ENCODE measurements around the gene SNRNP70.
"Not testable (repeated sequence)": the region's sequence is repeated elsewhere in the genome, so short reads cannot be mapped to it uniquely, and the experiment has no call there.

SNRNP70 gene

DNA sequence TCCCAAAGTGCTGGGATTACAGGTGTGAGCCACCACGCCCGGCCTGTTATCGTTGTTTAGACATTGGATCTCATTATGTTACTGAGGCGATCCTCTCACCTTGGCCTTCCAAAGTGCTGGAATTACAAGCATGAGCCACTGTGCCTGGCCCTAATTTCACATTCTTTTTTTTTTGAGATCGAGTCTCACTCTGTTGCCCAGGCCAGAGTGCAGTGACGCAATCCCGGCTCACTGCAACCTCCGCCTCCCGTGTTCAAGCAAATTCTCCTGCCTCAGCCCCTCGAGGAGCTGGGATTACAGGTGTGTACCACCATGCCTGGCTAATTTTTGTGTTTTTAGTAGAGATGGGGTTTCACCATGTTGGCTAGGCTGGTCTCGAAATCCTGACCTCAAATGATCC, 38.0 kb downstream of the SNRNP70 start:
- not testable (repeated sequence) for H3K4me3 ChIP-seq (ENCODE audit: low read length); H3K4me1 ChIP-seq (ENCODE audit: insufficient read depth, low read length); H3K9me3 ChIP-seq (ENCODE audit: low read length); H3K36me3 ChIP-seq (ENCODE audit: insufficient read depth, low read length); H2AFZ ChIP-seq (ENCODE audit: low read depth, low read length)
- peaks cover 13% of the 10 kb centered on the region for H3K27me3 ChIP-seq (ENCODE audit: insufficient read depth, low read length)

DNA sequence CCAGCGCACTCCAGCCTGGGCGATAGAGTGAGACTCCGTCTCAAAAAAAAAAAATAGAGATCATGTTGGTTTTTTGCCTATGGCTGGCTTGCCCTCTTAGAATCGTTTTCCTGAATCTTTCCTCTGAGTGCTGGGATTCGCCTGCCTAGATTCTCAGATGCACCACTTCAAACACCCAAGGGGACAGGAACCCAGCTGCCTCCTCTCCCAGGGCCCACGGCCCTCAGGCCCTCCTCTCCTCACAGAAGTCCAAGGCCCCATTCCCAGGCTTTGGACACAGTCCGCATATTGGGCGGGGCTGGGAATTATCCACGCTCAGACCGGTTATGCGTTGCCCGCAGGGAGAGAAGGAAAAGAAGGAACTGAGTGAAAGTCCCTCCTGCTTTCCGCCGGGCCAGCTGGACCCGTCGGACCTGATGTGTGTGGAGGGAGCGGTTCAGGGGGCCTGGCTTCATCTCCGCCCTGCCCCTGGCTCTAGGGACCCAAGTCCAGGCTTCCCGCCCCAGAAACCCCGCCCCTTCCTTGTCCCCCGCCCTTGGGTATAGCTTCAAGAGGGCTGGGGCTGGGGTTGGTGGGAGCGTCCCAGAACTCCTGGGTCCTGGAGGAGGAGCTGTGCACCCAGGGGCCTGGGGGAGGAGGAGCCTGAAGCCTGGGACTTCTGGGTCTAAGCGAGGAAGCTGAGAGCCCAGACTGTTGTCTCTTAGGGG, 39.9 kb downstream of the SNRNP70 start:
- peaks cover 9% of the 10 kb centered on the region for H3K27me3 ChIP-seq (ENCODE audit: insufficient read depth, low read length)
- H3K4me1 ChIP-seq (ENCODE audit: insufficient read depth, low read length) = peaks cover 7% of the 10 kb centered on the region
- peaks cover 2% of the 10 kb centered on the region for H3K9me3 ChIP-seq (ENCODE audit: low read length)
- no peak overlapping the region for H2AFZ ChIP-seq (ENCODE audit: low read depth, low read length)
- no peak overlapping the region for H3K4me3 ChIP-seq (ENCODE audit: low read length)
- no peaks in the 10 kb centered on the region for H3K36me3 ChIP-seq (ENCODE audit: insufficient read depth, low read length)

DNA sequence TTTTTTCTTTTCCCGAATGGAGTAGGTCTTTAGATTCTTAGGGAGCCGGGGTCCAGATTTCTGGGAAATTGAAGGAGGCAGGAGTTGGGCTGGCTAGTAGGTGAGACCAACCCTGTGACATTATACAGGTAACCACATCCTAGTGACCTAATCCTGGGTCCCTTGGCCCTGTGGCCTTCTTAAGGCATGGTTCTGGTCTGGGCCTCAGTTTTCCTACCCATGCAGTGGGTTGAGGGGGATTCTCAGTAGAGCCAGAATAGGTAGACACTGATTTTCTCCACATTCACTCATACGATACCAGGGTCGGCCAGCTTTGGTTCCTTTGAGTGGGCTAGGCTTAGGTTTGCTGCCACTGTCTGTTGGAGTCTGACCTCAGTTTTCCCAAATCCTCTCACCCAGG, 41.3 kb downstream of the SNRNP70 start:
- no peaks in the 10 kb centered on the region for H3K36me3 ChIP-seq (ENCODE audit: insufficient read depth, low read length)
- H3K9me3 ChIP-seq (ENCODE audit: low read length) = peaks cover 2% of the 10 kb centered on the region

DNA sequence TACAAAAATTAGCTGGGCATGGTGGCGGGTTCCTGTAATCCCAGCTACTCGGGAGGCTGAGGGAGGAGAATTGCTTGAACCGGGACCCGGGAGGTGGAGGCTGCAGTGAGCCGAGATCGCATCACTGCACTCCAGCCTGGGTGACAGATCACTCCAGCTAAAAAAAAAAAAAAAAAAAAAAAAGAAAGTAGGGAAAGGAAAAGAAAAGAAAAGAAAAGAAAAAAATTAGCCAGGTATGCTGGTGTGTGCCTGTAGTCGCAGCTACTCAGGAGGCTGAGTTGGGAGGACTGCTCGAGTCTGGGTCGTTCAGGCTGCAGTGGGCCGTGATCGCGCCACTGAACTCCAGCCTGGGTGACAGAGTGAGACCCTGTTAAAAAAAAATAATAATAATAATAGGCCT, 42.0 kb downstream of the SNRNP70 start:
- peak overlapping the region; percentile 3 for H3K4me3 ChIP-seq (ENCODE audit: low read length)
- H3K9me3 ChIP-seq (ENCODE audit: low read length); H3K4me1 ChIP-seq (ENCODE audit: insufficient read depth, low read length); H3K27me3 ChIP-seq (ENCODE audit: insufficient read depth, low read length); H3K36me3 ChIP-seq (ENCODE audit: insufficient read depth, low read length); H2AFZ ChIP-seq (ENCODE audit: low read depth, low read length): not testable (repeated sequence)

More for the DNA sequence above, 41.3 kb downstream of the SNRNP70 start:
- H3K4me3 ChIP-seq (ENCODE audit: low read length) = no peak overlapping the region
- H2AFZ ChIP-seq (ENCODE audit: low read depth, low read length) = no peak overlapping the region
- H3K27me3 ChIP-seq (ENCODE audit: insufficient read depth, low read length) = no peaks in the 10 kb centered on the region
- peaks cover 7% of the 10 kb centered on the region for H3K4me1 ChIP-seq (ENCODE audit: insufficient read depth, low read length)

DNA sequence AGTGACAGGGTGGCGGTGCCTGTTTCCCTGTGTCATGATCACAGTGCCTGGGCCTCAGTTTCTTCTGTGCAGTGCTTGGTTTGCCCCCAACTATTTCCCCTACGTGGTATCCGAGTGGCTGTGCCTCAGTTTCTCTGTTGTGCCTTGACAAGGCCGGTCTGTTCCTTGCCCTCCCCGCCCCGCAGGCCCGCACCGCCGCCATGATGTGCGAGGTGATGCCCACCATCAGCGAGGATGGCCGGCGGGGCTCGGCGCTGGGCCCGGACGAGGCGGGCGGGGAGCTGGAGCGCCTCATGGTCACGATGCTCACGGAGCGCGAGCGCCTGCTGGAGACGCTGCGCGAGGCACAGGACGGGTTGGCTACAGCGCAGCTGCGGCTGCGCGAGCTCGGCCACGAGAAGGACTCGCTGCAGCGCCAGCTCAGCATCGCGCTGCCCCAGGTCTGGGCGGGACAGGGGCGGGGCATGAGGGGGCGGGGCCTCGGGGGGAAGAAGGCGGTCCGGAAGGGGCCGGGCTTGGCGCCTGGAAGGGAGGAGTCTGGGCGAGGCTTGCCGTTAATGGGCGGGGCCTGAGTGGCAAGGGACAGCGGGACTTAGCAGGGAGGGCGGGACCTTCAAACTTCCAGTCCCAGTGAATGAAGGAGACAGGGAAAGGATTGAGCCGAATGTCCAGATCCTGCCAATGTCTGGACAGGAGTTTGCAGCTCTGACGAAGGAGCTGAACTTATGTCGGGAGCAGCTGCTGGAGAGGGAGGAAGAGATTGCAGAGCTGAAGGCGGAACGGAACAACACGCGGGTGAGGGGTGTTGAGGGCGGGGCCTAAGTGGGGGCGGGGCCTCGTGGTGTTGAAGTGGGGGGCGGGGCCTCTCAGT, 42.7 kb downstream of the SNRNP70 start:
- peaks cover 2% of the 10 kb centered on the region for H3K9me3 ChIP-seq (ENCODE audit: low read length)
- H3K36me3 ChIP-seq (ENCODE audit: insufficient read depth, low read length) = no peaks in the 10 kb centered on the region
- peak overlapping the region; percentile 4 for H2AFZ ChIP-seq (ENCODE audit: low read depth, low read length)
- H3K4me3 ChIP-seq (ENCODE audit: low read length) = peak overlapping the region; percentile 55
- peaks cover 7% of the 10 kb centered on the region for H3K4me1 ChIP-seq (ENCODE audit: insufficient read depth, low read length)
- no peaks in the 10 kb centered on the region for H3K27me3 ChIP-seq (ENCODE audit: insufficient read depth, low read length)

DNA sequence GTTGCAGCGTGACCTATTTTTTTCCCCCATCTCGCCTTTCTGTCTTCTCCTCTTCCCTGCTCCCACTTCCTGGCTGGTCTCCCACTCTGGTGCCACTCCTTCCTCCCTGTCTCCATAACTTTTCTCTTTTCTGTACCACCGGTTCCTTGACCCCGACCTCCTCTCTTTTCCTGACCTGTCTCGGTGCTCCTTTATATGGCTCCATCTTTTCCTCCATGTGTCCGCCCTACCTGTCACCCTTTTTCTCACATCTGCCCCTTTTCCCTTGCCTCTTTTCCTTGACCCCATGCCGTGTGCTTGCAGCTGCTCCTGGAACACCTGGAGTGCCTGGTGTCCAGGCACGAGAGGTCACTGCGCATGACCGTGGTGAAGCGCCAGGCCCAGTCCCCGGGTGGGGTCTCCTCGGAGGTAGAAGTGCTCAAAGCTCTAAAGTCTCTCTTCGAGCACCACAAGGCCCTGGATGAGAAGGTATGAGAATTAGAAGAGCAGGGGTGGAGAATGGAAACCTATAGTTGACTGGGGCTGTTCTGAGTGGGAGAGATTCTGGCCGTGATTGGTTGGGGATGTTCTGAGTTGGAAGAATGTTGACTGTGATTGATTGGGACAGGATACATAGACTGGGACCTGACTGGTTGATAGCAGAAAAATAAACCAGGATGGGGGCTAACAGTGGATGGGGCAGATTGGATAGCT, 43.4 kb downstream of the SNRNP70 start:
- H2AFZ ChIP-seq (ENCODE audit: low read depth, low read length) = peak overlapping the region; percentile 4
- peaks cover 2% of the 10 kb centered on the region for H3K9me3 ChIP-seq (ENCODE audit: low read length)
- H3K27me3 ChIP-seq (ENCODE audit: insufficient read depth, low read length) = no peaks in the 10 kb centered on the region
- H3K36me3 ChIP-seq (ENCODE audit: insufficient read depth, low read length) = no peaks in the 10 kb centered on the region
- peaks cover 7% of the 10 kb centered on the region for H3K4me1 ChIP-seq (ENCODE audit: insufficient read depth, low read length)
- H3K4me3 ChIP-seq (ENCODE audit: low read length) = peak overlapping the region; percentile 55

DNA sequence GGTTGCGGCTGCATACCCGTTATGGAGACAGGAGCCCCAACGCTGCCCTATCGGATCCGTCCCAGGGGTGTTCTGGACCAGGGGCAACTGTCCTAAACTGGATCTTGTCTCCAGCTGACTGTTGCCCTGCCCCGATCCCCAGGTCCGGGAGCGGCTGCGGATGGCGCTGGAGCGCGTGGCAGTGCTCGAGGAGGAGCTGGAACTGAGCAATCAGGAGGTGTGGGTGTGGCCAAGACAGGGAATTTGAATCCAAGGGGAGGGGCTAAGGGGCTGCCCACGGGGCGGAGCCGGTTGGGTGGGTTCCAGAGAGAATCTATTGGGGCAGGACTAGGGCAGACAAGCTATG, 44.0 kb downstream of the SNRNP70 start:
- peaks cover 7% of the 10 kb centered on the region for H3K4me1 ChIP-seq (ENCODE audit: insufficient read depth, low read length)
- H2AFZ ChIP-seq (ENCODE audit: low read depth, low read length) = no peak overlapping the region
- peaks cover 2% of the 10 kb centered on the region for H3K9me3 ChIP-seq (ENCODE audit: low read length)
- H3K4me3 ChIP-seq (ENCODE audit: low read length) = no peak overlapping the region
- H3K27me3 ChIP-seq (ENCODE audit: insufficient read depth, low read length) = no peaks in the 10 kb centered on the region
- H3K36me3 ChIP-seq (ENCODE audit: insufficient read depth, low read length) = peaks cover 4% of the 10 kb centered on the region

DNA sequence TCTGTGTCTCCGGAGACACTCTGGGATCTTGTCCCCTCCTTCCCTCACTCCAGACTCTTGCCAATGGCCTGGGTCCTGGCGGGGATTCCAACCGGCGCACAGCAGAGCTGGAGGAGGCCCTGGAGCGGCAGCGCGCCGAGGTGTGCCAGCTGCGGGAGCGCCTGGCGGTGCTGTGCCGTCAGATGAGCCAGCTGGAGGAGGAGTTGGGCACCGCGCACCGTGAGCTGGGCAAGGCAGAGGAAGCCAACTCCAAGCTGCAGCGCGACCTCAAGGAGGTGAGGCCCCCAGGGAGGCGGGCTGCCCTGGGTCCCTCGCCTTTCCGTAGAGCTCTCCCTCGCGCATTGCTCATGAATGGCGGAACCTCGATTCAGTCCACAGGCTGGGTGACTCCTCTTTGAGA, 45.1 kb downstream of the SNRNP70 start:
- Histone ChIP-seq H3K27me3 (ENCODE audit: insufficient read depth, low read length) (no peaks in the 10 kb centered on the region), H3K36me3 (ENCODE audit: insufficient read depth, low read length) (peaks cover 10% of the 10 kb centered on the region), H3K9me3 (ENCODE audit: low read length) (peaks cover 8% of the 10 kb centered on the region), H3K4me1 (ENCODE audit: insufficient read depth, low read length) (peaks cover 7% of the 10 kb centered on the region), H3K4me3 (ENCODE audit: low read length) (no peak overlapping the region), H2AFZ (ENCODE audit: low read depth, low read length) (no peak overlapping the region)

DNA sequence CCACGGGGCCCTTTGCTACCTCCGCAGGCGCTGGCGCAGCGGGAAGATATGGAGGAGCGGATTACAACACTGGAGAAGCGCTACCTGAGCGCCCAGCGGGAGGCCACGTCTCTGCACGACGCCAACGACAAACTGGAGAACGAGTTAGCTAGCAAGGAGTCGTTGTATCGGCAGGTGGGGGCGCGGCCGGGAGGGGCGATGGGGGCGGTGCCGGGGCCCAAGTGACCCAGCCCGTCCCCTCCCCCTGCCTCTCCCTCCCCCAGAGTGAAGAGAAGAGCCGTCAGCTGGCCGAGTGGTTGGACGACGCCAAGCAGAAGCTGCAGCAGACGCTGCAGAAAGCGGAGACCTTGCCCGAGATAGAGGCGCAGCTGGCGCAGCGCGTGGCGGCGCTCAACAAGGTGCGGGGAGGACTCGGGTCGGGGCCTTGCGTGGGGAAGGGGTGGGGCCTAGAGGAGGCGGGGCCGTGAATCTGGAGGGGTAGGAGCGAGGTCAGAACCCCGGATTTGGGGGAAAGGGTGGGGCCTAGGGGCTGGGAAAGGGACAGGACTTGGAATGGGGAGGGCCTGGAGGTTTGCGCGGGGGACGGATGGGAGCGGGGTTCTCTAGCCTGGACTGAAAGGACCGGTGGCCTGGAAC, 47.8 kb downstream of the SNRNP70 start:
- peaks cover 16% of the 10 kb centered on the region for H3K36me3 ChIP-seq (ENCODE audit: insufficient read depth, low read length)

DNA sequence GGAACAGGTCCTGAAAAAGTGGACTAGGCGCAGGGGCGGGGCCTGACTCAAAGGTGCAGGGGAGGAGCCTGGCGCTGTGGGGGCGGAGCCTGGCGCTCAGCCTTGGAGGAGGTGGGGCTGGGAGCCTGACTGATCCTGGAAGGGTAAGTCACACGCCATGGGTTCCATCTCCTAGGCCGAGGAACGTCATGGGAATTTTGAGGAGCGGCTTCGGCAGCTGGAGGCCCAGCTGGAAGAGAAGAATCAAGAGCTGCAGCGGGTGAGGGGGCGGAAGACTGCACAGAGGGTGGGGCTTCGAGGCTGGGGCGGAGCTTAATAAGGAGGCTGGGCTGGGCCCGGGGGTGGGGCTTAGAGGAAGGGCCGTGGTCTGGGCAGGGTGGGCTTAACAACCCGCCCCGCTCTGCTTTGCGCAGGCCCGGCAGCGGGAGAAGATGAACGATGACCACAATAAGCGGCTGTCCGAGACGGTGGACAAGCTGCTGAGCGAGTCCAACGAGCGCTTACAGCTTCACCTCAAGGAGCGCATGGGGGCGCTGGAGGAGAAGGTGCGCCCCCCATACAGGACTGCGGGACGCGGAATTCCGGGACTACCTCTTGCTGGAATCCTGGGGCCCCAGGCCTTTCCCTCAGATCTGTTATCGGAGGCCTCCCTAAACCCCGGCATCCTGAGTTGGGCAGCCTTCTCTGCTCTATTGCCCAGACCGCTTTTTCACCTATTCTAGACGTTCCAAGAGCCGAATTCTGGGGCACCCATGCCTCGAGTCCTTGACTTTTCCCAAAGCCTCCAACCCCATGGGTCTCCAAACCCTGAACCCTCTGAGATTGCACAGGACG, 48.6 kb downstream of the SNRNP70 start:
- H3K36me3 ChIP-seq (ENCODE audit: insufficient read depth, low read length) = peaks cover 16% of the 10 kb centered on the region

More for the DNA sequence above, 47.8 kb downstream of the SNRNP70 start:
- Histone ChIP-seq H3K4me3 (ENCODE audit: low read length) (no peak overlapping the region), H2AFZ (ENCODE audit: low read depth, low read length) (no peak overlapping the region), H3K4me1 (ENCODE audit: insufficient read depth, low read length) (peaks cover 5% of the 10 kb centered on the region), H3K27me3 (ENCODE audit: insufficient read depth, low read length) (no peaks in the 10 kb centered on the region), H3K9me3 (ENCODE audit: low read length) (peaks cover 16% of the 10 kb centered on the region)

DNA sequence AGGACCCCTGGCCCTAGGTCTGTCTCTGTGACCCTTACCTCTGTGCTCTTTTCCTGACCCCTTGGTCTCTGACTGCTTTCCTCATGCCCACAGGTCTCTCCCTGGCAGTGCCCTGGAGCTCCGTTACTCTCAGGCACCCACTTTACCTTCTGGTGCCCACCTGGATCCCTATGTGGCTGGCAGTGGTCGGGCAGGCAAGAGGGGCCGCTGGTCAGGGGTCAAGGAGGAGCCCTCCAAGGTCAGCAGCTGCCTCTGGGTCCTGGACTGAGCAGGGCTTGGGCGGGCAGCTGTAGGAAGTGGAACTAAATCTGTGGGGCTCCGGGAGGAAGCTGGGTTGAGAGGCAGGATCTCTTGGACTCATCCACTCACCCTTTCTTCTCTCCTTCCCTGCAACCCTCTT, 50.4 kb downstream of the SNRNP70 start:
- no peaks in the 10 kb centered on the region for H3K4me1 ChIP-seq (ENCODE audit: insufficient read depth, low read length)
- no peaks in the 10 kb centered on the region for H3K27me3 ChIP-seq (ENCODE audit: insufficient read depth, low read length)
- H3K4me3 ChIP-seq (ENCODE audit: low read length) = no peak overlapping the region
- H3K9me3 ChIP-seq (ENCODE audit: low read length) = peaks cover 14% of the 10 kb centered on the region
- peaks cover 16% of the 10 kb centered on the region for H3K36me3 ChIP-seq (ENCODE audit: insufficient read depth, low read length)
- no peak overlapping the region for H2AFZ ChIP-seq (ENCODE audit: low read depth, low read length)

More for the DNA sequence above, 48.6 kb downstream of the SNRNP70 start:
- Histone ChIP-seq H3K4me1 (ENCODE audit: insufficient read depth, low read length) (peaks cover under 1% of the 10 kb centered on the region), H2AFZ (ENCODE audit: low read depth, low read length) (no peak overlapping the region), H3K4me3 (ENCODE audit: low read length) (no peak overlapping the region), H3K9me3 (ENCODE audit: low read length) (peaks cover 16% of the 10 kb centered on the region), H3K27me3 (ENCODE audit: insufficient read depth, low read length) (no peaks in the 10 kb centered on the region)

DNA sequence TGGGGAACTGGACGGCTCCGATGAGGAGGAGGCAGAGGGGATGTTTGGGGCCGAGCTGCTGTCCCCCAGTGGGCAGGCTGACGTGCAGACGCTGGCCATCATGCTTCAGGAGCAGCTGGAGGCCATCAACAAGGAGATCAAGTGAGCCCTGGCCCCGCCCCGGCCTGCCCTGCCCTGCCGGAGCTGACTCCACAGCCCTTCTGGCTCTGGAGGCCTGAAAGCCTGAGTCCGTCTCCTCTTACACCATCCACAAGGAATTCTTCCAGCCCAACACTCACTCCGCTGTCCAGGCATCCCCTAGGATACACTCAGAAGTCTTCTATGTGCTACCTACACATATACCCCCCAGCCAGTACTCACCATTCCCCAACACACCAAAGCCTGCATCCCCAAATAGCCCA, 51.5 kb downstream of the SNRNP70 start:
- Histone ChIP-seq H3K9me3 (ENCODE audit: low read length) (peaks cover 14% of the 10 kb centered on the region), H3K27me3 (ENCODE audit: insufficient read depth, low read length) (no peaks in the 10 kb centered on the region), H3K36me3 (ENCODE audit: insufficient read depth, low read length) (peaks cover 16% of the 10 kb centered on the region), H3K4me3 (ENCODE audit: low read length) (no peak overlapping the region), H2AFZ (ENCODE audit: low read depth, low read length) (no peak overlapping the region), H3K4me1 (ENCODE audit: insufficient read depth, low read length) (no peaks in the 10 kb centered on the region)

All from neuron (in vitro differentiated cells).